GM23338 (cell line): ENCODE measurements around the gene HDC. TPM values are rescaled to one million over a fixed set of nuclear protein-coding genes. Genes with fewer than 3 reads are reported as not detected.

Experiments used
- ATAC-seq: fragments of 200-7000 bp; cut with Tn5 transposase; 3 replicates; pipeline ENCODE4 v1.9.1; 2020
- DNase-seq: peaks from one replicate; pipeline ENCODE4 v3.0.0-alpha.2; 2015; ENCODE audit warnings: low spot score
- H2AFZ ChIP-seq: fragments of 200-600 bp; sonication (generic); 2 replicates; pipeline ENCODE4 v1.8.0; 2016; ENCODE audit warnings: antibody characterized with exemption, mild to moderate bottlenecking, moderate library complexity
- H3F3A ChIP-seq: fragments of 200-600 bp; sonication (generic); replicated peaks from 2 replicates; pipeline ENCODE4 v1.8.0; 2017; ENCODE audit warnings: antibody characterized with exemption, mixed run types, low read depth
- H3K27ac ChIP-seq: fragments of 200-600 bp; sonication (generic); 2 replicates; pipeline ENCODE4 v1.6.1; 2016; ENCODE audit warnings: low read depth
- H3K27me3 ChIP-seq: fragments of 200-600 bp; sonication (generic); 2 replicates; pipeline ENCODE4 v1.8.0; 2016; ENCODE audit warnings: mild to moderate bottlenecking, mixed run types, moderate library complexity; ENCODE audit not compliant: insufficient read depth
- H3K36me3 ChIP-seq: fragments of 200-600 bp; sonication (generic); 2 replicates; pipeline ENCODE4 v1.8.0; 2016; ENCODE audit warnings: mild to moderate bottlenecking; ENCODE audit not compliant: insufficient read depth
- H3K4me1 ChIP-seq: fragments of 200-600 bp; sonication (generic); 2 replicates; pipeline ENCODE4 v1.8.0; 2016; ENCODE audit warnings: mild to moderate bottlenecking, moderate library complexity; ENCODE audit not compliant: insufficient read depth
- H3K4me2 ChIP-seq: fragments of 200-600 bp; sonication (generic); 2 replicates; pipeline ENCODE4 v1.7.1; 2017; ENCODE audit warnings: mixed run types
- H3K4me3 ChIP-seq: fragments of 200-600 bp; sonication (generic); 2 replicates; pipeline ENCODE4 v1.6.1; 2016; ENCODE audit warnings: mixed run types
- H3K79me2 ChIP-seq: fragments of 200-600 bp; sonication (generic); replicated peaks from 2 replicates; pipeline ENCODE4 v1.8.0; 2017; ENCODE audit warnings: mild to moderate bottlenecking; ENCODE audit not compliant: insufficient read depth
- H3K9me2 ChIP-seq: fragments of 200-600 bp; sonication (generic); 2 replicates; pipeline ENCODE4 v1.8.0; 2017; ENCODE audit not compliant: insufficient read depth
- H4K20me1 ChIP-seq: fragments of 200-600 bp; sonication (generic); replicated peaks from 2 replicates; pipeline ENCODE4 v1.8.0; 2017; ENCODE audit warnings: mild to moderate bottlenecking; ENCODE audit not compliant: insufficient read depth
- H3K27ac Mint-ChIP-seq: 2 replicates; pipeline ENCODE4 v1.8.0; 2020; ENCODE audit warnings: inconsistent platforms, mild to moderate bottlenecking, moderate library complexity, mixed read lengths
- H3K27me3 Mint-ChIP-seq: 3 replicates; pipeline ENCODE4 v1.8.0; 2022; ENCODE audit warnings: low read depth, mild to moderate bottlenecking, moderate library complexity, mixed read lengths, inconsistent platforms; ENCODE audit not compliant: insufficient read depth, poor library complexity
- H3K36me3 Mint-ChIP-seq: 3 replicates; pipeline ENCODE4 v1.8.0; 2021; ENCODE audit warnings: low read depth, mild to moderate bottlenecking, inconsistent platforms, moderate library complexity, mixed read lengths
- H3K4me1 Mint-ChIP-seq: 3 replicates; pipeline ENCODE4 v1.8.0; 2020; ENCODE audit warnings: mild to moderate bottlenecking, inconsistent platforms, mixed read lengths
- H3K4me3 Mint-ChIP-seq: 3 replicates; pipeline ENCODE4 v1.8.0; 2021; ENCODE audit warnings: moderate library complexity, mild to moderate bottlenecking, inconsistent platforms, mixed read lengths
- H3K9me3 Mint-ChIP-seq: 3 replicates; pipeline ENCODE4 v1.8.0; 2020; ENCODE audit warnings: moderate library complexity, mild to moderate bottlenecking, inconsistent platforms, mixed read lengths
- ETS1 ChIP-seq: IDR thresholded peaks from 2 replicates; pipeline ENCODE4 v1.6.1; 2016; ENCODE audit warnings: antibody characterized with exemption
- EZH2 ChIP-seq: fragments of 200-600 bp; sonication (generic); IDR thresholded peaks from one replicate; pipeline ENCODE4 v1.8.0; 2017; ENCODE audit warnings: antibody characterized with exemption, mild to moderate bottlenecking, low read depth; ENCODE audit not compliant: unreplicated experiment
- POLR2AphosphoS5 ChIP-seq: IDR thresholded peaks from 2 replicates; pipeline ENCODE4 v1.6.1; 2016; ENCODE audit warnings: antibody characterized with exemption, low read depth
- polyA plus RNA-seq: library from polyadenylated mRNA; unstranded; fragments of >200 nt; fragmentation: Nextera tagmentation; extraction: Ambion mirVana; gene quantifications from 2 replicates; pipeline ENCODE4 v1.2.1, GENCODE V29; 2016
- total RNA-seq: library from RNA; depleted of rRNA; stranded (reverse); fragments of >200 nt; shearing (Covaris generic); gene quantifications from 2 replicates; pipeline ENCODE4 v1.2.3, GENCODE V29; 2014
- TF ChIP-seq, protein P1 (sequence below): fragments of 250-450 bp; sonication (Bioruptor Pico); IDR thresholded peaks from 2 replicates; pipeline ENCODE4 v1.5.0; 2020; ENCODE audit warnings: mild to moderate bottlenecking, moderate library complexity

Gene HDC
- total and polyA plus RNA-seq, 2 experiments from 2014 or later = not detected

DNA sequence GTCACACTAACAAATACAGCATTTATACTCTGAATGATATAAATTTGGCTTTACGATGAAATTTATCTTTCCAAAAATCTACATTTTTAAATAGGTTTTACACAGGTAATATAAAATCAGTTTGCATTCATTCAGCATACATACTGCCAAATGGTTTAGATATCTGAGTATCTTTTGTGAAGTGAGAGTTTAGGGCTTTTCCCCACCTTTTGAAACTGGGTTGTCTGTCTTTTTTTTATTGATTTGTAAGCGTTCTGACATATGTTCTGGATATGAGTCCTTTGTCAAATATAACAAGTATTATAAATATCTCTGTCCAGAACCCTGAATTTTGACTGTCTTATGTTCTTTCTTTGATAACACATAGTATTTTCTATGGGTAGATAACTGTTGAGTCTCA, 47.1 kb upstream of the HDC start:
- H3K27me3 ChIP-seq = no peaks in the 10 kb centered on the region
- Mint-ChIP-seq H3K4me3 (no peak overlapping the region), H3K27ac (no peak overlapping the region), H3K4me1 (no peaks in the 10 kb centered on the region), H3K9me3 (peaks cover 12% of the 10 kb centered on the region), H3K36me3 (peaks cover 24% of the 10 kb centered on the region), H3K27me3 (peaks cover 2% of the 10 kb centered on the region)
- no peak overlapping the region for H3K27ac ChIP-seq
- H3K36me3 ChIP-seq = peaks cover 11% of the 10 kb centered on the region
- no peak for DNase-seq
- H3K9me2 ChIP-seq = no peaks in the 10 kb centered on the region
- peaks cover 27% of the 10 kb centered on the region for H3K79me2 ChIP-seq
- TF ChIP-seq, protein P1, sequence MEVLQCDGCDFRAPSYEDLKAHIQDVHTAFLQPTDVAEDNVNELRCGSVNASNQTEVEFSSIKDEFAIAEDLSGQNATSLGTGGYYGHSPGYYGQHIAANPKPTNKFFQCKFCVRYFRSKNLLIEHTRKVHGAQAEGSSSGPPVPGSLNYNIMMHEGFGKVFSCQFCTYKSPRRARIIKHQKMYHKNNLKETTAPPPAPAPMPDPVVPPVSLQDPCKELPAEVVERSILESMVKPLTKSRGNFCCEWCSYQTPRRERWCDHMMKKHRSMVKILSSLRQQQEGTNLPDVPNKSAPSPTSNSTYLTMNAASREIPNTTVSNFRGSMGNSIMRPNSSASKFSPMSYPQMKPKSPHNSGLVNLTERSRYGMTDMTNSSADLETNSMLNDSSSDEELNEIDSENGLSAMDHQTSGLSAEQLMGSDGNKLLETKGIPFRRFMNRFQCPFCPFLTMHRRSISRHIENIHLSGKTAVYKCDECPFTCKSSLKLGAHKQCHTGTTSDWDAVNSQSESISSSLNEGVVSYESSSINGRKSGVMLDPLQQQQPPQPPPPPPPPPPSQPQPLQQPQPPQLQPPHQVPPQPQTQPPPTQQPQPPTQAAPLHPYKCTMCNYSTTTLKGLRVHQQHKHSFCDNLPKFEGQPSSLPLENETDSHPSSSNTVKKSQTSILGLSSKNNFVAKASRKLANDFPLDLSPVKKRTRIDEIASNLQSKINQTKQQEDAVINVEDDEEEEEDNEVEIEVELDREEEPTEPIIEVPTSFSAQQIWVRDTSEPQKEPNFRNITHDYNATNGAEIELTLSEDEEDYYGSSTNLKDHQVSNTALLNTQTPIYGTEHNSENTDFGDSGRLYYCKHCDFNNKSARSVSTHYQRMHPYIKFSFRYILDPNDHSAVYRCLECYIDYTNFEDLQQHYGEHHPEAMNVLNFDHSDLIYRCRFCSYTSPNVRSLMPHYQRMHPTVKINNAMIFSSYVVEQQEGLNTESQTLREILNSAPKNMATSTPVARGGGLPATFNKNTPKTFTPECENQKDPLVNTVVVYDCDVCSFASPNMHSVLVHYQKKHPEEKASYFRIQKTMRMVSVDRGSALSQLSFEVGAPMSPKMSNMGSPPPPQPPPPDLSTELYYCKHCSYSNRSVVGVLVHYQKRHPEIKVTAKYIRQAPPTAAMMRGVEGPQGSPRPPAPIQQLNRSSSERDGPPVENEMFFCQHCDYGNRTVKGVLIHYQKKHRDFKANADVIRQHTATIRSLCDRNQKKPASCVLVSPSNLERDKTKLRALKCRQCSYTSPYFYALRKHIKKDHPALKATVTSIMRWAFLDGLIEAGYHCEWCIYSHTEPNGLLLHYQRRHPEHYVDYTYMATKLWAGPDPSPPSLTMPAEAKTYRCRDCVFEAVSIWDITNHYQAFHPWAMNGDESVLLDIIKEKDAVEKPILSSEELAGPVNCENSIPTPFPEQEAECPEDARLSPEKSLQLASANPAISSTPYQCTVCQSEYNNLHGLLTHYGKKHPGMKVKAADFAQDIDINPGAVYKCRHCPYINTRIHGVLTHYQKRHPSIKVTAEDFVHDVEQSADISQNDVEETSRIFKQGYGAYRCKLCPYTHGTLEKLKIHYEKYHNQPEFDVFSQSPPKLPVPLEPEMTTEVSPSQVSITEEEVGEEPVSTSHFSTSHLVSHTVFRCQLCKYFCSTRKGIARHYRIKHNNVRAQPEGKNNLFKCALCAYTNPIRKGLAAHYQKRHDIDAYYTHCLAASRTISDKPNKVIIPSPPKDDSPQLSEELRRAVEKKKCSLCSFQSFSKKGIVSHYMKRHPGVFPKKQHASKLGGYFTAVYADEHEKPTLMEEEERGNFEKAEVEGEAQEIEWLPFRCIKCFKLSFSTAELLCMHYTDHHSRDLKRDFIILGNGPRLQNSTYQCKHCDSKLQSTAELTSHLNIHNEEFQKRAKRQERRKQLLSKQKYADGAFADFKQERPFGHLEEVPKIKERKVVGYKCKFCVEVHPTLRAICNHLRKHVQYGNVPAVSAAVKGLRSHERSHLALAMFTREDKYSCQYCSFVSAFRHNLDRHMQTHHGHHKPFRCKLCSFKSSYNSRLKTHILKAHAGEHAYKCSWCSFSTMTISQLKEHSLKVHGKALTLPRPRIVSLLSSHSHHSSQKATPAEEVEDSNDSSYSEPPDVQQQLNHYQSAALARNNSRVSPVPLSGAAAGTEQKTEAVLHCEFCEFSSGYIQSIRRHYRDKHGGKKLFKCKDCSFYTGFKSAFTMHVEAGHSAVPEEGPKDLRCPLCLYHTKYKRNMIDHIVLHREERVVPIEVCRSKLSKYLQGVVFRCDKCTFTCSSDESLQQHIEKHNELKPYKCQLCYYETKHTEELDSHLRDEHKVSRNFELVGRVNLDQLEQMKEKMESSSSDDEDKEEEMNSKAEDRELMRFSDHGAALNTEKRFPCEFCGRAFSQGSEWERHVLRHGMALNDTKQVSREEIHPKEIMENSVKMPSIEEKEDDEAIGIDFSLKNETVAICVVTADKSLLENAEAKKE (CRISPR knock-in tag) = no peak
- TF ChIP-seq POLR2AphosphoS5 = no peak
- TF ChIP-seq ETS1 = no peak
- peaks cover 6% of the 10 kb centered on the region; the same call in 1 of the 2 replicates for H4K20me1 ChIP-seq
- H3F3A ChIP-seq = no peaks in the 10 kb centered on the region
- ATAC-seq = no peak
- no peak overlapping the region for H2AFZ ChIP-seq
- no peak overlapping the region for H3K4me3 ChIP-seq
- H3K4me1 ChIP-seq = no peaks in the 10 kb centered on the region
- H3K4me2 ChIP-seq = no peak overlapping the region

DNA sequence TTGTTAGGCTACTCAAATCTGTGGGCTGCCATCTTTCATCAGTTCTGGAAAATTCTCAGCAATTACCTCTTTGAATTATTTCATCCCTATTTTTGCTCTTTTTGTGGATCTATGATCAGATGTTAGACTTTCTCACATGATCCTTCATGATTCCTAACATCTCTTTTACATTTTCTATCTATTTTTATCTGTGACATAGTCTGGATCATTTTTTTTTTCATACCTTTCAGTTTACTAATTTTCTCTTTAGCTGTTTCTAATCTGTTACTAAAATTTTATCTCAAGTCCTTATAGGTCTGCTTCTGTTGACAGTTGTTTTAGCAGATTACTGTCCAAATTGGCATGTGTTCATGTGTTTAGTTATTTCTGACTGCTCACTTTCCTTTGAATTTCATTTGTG, 42.3 kb upstream of the HDC start:
- DNase-seq = no peak
- no peaks in the 10 kb centered on the region for H3K4me1 Mint-ChIP-seq
- no peaks in the 10 kb centered on the region for H3K4me1 ChIP-seq
- no peak overlapping the region for H3K4me3 ChIP-seq
- H4K20me1 ChIP-seq = no peaks in the 10 kb centered on the region
- no peak overlapping the region for H3K4me2 ChIP-seq
- no peak overlapping the region for H2AFZ ChIP-seq
- H3K9me3 Mint-ChIP-seq = peaks cover 18% of the 10 kb centered on the region
- no peak overlapping the region for H3K27ac ChIP-seq
- no peaks in the 10 kb centered on the region for H3K9me2 ChIP-seq
- H3K36me3 Mint-ChIP-seq = peaks cover 42% of the 10 kb centered on the region
- peaks cover 20% of the 10 kb centered on the region for H3K36me3 ChIP-seq
- TF ChIP-seq EZH2 = no peak
- H3K27me3 Mint-ChIP-seq = peaks cover 4% of the 10 kb centered on the region
- no peaks in the 10 kb centered on the region for H3F3A ChIP-seq
- no peak overlapping the region for H3K4me3 Mint-ChIP-seq
- H3K79me2 ChIP-seq = peaks cover 18% of the 10 kb centered on the region; the same call in 1 of the 2 replicates
- H3K27ac Mint-ChIP-seq = no peak overlapping the region
- no peaks in the 10 kb centered on the region for H3K27me3 ChIP-seq
- ATAC-seq = no peak
